Tibial nerve (tissue), 4 donors: Measurements from ENCODE around the gene ZCCHC14. TPM values are rescaled to one million over a fixed set of nuclear protein-coding genes. Genes with fewer than 3 reads are reported as not detected.

Source experiments
- DNase-seq, 2 donors: peaks; one replicate each; pipeline ENCODE4 v3.0.0-alpha.2; 2019; ENCODE audit warnings: low spot score in 2 of 2
- H3K27ac ChIP-seq, 4 donors: fragments of 200-600 bp; sonication (generic) in 3 of 4; one replicate each; pipeline ENCODE4 v1.5.1; 2017 to 2019; ENCODE audit warnings: mild to moderate bottlenecking in 1 of 4
- H3K27me3 ChIP-seq, 2 donors: fragments of 200-600 bp; sonication (generic) in 1 of 2; one replicate each; pipeline versions ENCODE4 v1.5.1 to v1.6.0; 2017 to 2019
- H3K36me3 ChIP-seq, 3 donors: fragments of 200-600 bp; sonication (generic); one replicate each; pipeline ENCODE4 v1.5.1; 2018 to 2019
- H3K4me1 ChIP-seq, 4 donors: fragments of 200-600 bp; sonication (generic) in 3 of 4; one replicate each; pipeline ENCODE4 v1.5.1; 2017 to 2019
- H3K4me3 ChIP-seq, 4 donors: fragments of 200-600 bp; sonication (generic) in 3 of 4; one replicate each; pipeline ENCODE4 v1.5.1; 2017 to 2019; ENCODE audit warnings: mild to moderate bottlenecking in 1 of 4, moderate library complexity in 1 of 4
- H3K9me3 ChIP-seq, 4 donors: fragments of 200-600 bp; sonication (generic) in 3 of 4; one replicate each; pipeline ENCODE4 v1.5.1; 2017 to 2019
- EP300 ChIP-seq, 2 donors: sonication (generic); formaldehyde crosslinking; IDR thresholded peaks; one replicate each; pipeline ENCODE4 v1.6.1; 2017; ENCODE audit warnings: antibody characterized with exemption in 2 of 2, mild to moderate bottlenecking in 1 of 2
- POLR2A ChIP-seq, 2 donors: fragments of 450-650 bp; IDR thresholded peaks; one replicate each; pipeline ENCODE4 v1.6.1; 2017; ENCODE audit warnings: antibody characterized with exemption in 2 of 2, mild to moderate bottlenecking in 2 of 2, moderate library complexity in 2 of 2
- WGBS, 2 donors: methylation state at CpG; one replicate each; pipeline ENCODE4 v1.1.5; 2018; 5-methylcytosine and 5-hydroxymethylcytosine counted together
- total RNA-seq, 4 donors: library from RNA; depleted of rRNA; stranded (reverse); fragments of >200 nt; gene quantifications; one replicate each; pipeline ENCODE4 v1.1.0, GENCODE V29; 2016
- TF ChIP-seq, protein P1 (sequence below), 5 experiments: fragments of 200-600 bp in 3 of 5; fragments of 450-650 bp in 2 of 5; sonication (generic) in 3 of 5; IDR thresholded peaks; one replicate each; pipeline ENCODE4 v1.5.1; 2016 to 2019; ENCODE audit warnings: antibody characterized with exemption in 5 of 5, mild to moderate bottlenecking in 3 of 5, moderate library complexity in 2 of 5

ZCCHC14 gene
- total RNA-seq, 4 donors from 2014 or later: 15.3 to 45.8 (median 25.8) TPM

DNA sequence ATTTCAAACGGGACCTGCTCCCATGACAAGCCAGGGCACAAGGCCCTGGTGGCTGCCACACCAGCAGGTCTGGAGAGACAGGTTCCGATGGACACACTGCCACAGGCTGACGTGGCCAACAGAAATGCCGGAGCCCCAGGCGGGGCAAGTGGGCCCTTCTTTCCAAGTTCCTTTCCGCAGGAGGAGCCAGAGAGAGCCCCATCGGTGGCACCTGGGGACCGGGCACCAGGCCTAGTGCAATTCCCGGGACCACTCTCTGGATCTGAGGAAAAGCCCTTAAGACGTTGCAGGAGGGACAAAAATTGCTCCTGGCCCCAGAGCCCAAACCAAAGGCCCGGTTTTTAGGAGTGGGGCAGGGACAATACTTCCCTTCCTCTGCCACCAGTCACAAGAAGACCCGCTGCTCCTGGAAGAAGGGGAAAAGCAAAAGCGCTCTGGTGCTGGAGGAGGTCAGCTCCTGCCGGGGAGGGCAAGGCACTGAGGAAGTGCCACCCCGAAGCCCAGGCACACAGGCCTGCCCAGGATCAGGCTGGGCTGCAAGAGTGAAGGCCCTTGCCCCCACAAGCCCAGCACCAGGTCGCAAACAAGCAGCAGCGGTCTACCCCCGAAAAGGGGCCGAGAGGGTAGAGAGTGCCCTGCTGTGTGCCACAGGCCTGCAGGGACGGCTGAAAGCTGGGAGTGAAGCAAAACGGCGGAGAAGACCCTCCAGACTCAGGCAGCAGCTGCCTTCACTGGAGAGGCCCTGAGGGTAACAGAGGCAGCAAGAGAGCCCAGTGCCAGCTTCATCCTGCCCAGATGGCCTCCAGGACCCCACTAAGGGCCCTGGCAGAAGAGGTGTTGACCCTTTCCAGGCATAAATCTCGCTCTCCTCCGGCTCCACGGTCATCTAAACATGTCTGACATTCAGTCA, 71.6 kb downstream of the ZCCHC14 start:
- WGBS, 2 donors: 92 to 94% methylated on average over 20 to 23 of the region's 25 CpGs
- no peak for DNase-seq
- no peaks in the 10 kb centered on the region for H3K9me3 ChIP-seq
- peaks cover 2 to 82% (median 11%) of the 10 kb centered on the region in 3 donors for H3K36me3 ChIP-seq
- H3K27ac ChIP-seq: no peak overlapping the region
- TF ChIP-seq EP300 (IDR thresholded peaks at IDR 0.05) (no peak), POLR2A (IDR thresholded peaks at IDR 0.05) (no peak)
- TF ChIP-seq, protein P1, sequence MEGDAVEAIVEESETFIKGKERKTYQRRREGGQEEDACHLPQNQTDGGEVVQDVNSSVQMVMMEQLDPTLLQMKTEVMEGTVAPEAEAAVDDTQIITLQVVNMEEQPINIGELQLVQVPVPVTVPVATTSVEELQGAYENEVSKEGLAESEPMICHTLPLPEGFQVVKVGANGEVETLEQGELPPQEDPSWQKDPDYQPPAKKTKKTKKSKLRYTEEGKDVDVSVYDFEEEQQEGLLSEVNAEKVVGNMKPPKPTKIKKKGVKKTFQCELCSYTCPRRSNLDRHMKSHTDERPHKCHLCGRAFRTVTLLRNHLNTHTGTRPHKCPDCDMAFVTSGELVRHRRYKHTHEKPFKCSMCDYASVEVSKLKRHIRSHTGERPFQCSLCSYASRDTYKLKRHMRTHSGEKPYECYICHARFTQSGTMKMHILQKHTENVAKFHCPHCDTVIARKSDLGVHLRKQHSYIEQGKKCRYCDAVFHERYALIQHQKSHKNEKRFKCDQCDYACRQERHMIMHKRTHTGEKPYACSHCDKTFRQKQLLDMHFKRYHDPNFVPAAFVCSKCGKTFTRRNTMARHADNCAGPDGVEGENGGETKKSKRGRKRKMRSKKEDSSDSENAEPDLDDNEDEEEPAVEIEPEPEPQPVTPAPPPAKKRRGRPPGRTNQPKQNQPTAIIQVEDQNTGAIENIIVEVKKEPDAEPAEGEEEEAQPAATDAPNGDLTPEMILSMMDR (IDR thresholded peaks at IDR 0.05): no peak
- no peaks in the 10 kb centered on the region for H3K4me1 ChIP-seq
- H3K27me3 ChIP-seq: no peaks in the 10 kb centered on the region
- no peak overlapping the region for H3K4me3 ChIP-seq

DNA sequence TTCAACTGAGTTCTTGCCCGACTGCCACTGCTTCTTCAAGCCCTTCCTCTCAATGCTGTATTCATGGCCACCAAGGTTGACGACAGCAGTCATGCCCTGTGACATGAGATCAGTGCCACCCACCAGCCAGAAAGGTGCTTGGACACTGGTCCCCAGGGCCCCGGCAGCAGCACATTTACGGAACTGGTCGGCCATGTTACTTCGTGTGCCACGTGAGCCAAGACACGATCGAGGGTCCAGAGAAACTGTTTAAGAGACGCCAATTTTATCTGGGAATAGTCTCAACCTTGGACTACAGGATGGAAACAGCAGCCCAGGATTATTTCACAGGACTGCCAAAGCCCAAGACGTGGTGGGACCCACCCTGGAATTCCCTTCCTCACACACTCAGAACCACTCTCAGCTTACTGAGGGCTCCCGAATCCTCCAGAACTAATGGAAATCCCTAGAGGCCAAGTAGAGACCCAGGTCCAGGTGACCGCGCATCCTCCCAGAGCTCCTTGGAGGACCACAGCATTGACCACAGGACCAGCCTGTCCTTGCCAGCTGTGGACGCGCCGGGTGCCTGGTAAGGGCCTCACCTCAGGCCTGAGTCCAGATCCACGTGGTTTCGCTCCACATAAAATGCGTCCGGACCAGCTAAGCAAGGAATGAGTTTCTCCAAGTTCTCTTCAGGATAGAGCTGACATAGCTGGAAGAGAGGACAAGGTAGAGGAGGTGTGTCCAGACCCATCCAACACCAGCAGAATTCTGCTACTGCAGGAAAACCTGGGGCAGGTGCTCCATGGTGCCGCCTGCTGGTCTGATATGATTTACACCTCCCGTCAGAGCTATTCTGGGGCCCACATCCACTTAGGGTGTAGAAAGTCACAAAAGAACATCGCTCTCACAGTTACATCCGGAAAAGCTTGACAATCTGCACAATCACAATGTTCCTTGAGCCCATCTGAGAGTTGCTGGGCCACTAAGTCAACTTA, 72.5 kb downstream of the ZCCHC14 start:
- Histone ChIP-seq H3K4me1 (no peaks in the 10 kb centered on the region), H3K36me3 (peaks cover 2 to 92% (median 11%) of the 10 kb centered on the region in 3 donors), H3K4me3 (no peak overlapping the region), H3K9me3 (no peaks in the 10 kb centered on the region), H3K27me3 (no peaks in the 10 kb centered on the region), H3K27ac (no peak overlapping the region)
- TF ChIP-seq, protein P1 (IDR thresholded peaks at IDR 0.05): no peak
- TF ChIP-seq POLR2A (IDR thresholded peaks at IDR 0.05): no peak
- no peak for TF ChIP-seq EP300 (IDR thresholded peaks at IDR 0.05)
- DNase-seq: no peak
- WGBS, 2 donors: 87 to 95% methylated on average over 22 to 25 of the region's 25 CpGs

DNA sequence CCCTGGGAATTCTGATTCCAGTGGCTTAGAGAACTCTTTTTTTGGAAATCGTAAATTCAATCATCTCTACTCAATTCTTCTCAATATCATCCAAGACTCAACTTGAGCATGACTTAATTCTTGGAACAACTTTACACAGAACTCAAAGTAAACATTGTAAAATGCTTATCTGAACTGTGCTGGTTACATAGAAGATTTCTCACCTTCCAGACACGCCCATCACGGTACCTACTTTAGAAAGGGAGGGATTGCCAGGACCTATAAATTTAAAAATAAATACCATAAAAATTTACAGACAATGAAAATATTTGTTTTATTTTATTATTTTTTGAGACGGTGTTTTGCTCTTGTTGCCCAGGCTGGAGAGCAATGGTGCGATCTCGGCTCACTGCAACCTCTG, 74.2 kb downstream of the ZCCHC14 start:
- WGBS, 2 donors: 77 to 78% methylated on average over 6 of the region's 6 CpGs
- no peak for DNase-seq

DNA sequence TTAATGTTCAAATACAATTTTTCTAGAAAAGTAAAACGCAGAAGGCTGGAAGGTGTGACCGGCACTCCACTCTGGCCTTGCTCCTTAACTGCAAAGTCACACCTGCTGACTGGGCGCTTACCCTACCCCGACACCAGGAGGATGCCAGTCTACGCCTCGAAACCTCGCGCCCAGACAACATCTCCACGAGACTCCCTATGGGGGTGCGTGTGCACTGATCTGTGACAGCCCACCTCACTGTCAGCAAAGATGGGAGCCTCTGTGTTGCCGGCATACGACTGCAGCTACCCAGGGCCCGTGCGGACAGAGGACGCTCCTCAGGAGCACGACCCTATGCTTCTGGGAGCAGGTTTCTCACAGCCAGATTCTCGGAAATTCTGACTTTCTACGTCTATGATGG, 74.6 kb downstream of the ZCCHC14 start:
- TF ChIP-seq POLR2A (IDR thresholded peaks at IDR 0.05): no peak
- TF ChIP-seq EP300 (IDR thresholded peaks at IDR 0.05): no peak
- TF ChIP-seq, protein P1 (IDR thresholded peaks at IDR 0.05): no peak
- Histone ChIP-seq H3K4me1 (no peaks in the 10 kb centered on the region), H3K36me3 (peaks cover 2 to 96% (median 11%) of the 10 kb centered on the region in 3 donors), H3K9me3 (no peaks in the 10 kb centered on the region), H3K27me3 (no peaks in the 10 kb centered on the region), H3K4me3 (no peak overlapping the region), H3K27ac (no peak overlapping the region)
- DNase-seq: no peak
- 91 to 95% methylated on average over 18 of the region's 18 CpGs for WGBS, 2 donors

More for the DNA sequence above, 74.2 kb downstream of the ZCCHC14 start:
- TF ChIP-seq POLR2A (IDR thresholded peaks at IDR 0.05) (no peak), EP300 (IDR thresholded peaks at IDR 0.05) (no peak)
- TF ChIP-seq, protein P1 (IDR thresholded peaks at IDR 0.05): no peak
- Histone ChIP-seq H3K4me3 (no peak overlapping the region), H3K9me3 (no peaks in the 10 kb centered on the region), H3K36me3 (peaks cover 2 to 96% (median 11%) of the 10 kb centered on the region in 3 donors), H3K4me1 (no peaks in the 10 kb centered on the region), H3K27me3 (no peaks in the 10 kb centered on the region), H3K27ac (no peak overlapping the region)
